HG02610 (cell line): ENCODE data around the gene EMILIN3.

Experiments
- ATAC-seq: cut with Tn5 transposase; IDR thresholded peaks from one replicate; pipeline ENCODE4 v1.9.1; 2021; ENCODE audit warnings: mild to moderate bottlenecking, moderate library complexity; ENCODE audit not compliant: unreplicated experiment

EMILIN3 gene, protein sequence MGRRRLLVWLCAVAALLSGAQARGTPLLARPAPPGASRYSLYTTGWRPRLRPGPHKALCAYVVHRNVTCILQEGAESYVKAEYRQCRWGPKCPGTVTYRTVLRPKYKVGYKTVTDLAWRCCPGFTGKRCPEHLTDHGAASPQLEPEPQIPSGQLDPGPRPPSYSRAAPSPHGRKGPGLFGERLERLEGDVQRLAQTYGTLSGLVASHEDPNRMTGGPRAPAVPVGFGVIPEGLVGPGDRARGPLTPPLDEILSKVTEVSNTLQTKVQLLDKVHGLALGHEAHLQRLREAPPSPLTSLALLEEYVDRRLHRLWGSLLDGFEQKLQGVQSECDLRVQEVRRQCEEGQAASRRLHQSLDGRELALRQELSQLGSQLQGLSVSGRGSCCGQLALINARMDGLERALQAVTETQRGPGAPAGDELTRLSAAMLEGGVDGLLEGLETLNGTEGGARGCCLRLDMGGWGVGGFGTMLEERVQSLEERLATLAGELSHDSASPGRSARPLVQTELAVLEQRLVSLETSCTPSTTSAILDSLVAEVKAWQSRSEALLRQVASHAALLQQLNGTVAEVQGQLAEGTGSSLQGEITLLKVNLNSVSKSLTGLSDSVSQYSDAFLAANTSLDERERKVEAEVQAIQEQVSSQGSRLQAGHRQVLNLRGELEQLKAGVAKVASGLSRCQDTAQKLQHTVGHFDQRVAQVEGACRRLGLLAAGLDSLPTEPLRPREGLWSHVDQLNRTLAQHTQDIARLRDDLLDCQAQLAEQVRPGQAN

DNA sequence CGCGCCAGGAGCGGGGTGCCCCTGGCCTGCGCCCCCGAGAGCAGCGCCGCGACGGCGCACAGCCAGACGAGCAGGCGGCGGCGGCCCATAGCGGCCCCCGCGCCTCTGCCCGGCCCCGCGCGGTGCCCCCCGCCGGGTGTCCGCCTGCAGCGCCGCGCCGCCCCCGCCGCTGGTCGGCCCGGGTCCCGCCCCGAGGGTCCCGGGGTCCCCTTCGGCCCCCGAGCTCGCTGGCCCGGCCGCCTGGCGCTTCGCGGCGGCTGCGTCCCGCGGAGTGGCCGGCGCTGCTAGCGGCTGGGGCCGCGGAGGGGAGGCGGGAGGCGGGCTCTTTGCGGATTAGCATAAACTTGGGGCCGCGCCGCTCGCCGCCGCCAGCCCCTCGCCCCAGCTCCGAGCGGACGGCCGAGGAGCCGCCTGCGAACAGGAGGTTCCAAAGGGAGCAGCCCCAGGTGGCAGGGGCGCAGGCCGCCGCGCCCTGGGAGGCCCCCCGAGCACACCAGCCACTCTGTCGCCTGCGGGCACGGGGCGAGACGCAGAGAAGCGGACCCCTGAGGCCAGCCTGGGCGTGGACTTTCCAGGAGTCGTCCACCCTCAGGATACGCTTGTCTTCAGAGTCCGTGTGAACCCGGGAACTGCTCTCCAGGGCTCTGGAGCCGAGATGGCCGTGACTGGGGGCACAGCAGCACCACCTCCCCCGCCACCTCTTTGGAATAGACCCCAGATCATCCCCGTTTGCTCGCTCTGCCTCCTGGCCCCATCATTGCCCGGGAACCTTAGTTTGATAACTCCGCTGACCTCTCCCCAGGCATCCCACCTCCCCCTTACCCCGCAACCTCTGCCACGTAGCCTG lies at the start of gene EMILIN3:
Gene EMILIN3 (minus strand): TSS at position 273 of the 847 bp plus-strand sequence. CDS start 184 bp downstream, at position 89.
- no peak for ATAC-seq

DNA sequence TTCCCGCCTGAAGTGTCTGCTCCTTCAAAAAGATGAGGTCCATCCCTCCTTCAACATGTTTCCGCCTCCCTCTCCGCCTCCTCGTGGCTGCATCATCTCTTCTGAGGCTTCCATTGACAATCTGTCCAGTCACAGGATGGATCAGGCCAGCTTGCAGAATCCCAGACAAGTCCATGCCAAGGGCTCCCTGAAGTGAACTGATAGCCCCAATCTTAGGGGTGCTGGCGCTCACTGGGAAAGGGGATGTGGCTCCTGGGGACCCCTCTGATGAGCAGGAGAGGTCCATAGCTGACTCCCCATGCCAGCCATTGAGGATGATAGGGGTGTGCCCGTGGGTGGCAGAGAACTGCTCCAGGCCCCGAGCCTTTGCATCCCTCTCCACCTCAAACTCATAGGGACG lies 48.6 kb upstream of the EMILIN3 start:
- ATAC-seq: no peak

DNA sequence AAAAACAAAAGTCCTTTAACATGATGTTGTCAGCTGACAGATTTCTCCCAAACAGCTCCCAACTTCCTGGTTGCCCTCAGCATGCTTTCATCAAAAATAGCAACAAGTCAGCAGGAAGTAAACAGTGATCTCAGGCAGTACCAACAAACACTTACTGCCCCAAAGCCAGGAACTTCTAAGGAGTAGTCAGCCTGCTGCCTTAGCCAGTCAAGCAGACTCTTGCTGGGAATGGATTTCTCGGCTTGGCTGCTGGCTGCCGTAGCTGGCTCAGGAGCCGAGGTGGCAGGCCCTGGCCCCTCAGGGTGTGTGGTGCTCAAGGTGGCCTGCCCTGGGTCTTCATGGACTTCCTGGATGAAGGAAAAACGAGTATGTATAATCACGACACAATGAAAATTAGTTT lies 46.6 kb upstream of the EMILIN3 start:
- ATAC-seq: no peak

DNA sequence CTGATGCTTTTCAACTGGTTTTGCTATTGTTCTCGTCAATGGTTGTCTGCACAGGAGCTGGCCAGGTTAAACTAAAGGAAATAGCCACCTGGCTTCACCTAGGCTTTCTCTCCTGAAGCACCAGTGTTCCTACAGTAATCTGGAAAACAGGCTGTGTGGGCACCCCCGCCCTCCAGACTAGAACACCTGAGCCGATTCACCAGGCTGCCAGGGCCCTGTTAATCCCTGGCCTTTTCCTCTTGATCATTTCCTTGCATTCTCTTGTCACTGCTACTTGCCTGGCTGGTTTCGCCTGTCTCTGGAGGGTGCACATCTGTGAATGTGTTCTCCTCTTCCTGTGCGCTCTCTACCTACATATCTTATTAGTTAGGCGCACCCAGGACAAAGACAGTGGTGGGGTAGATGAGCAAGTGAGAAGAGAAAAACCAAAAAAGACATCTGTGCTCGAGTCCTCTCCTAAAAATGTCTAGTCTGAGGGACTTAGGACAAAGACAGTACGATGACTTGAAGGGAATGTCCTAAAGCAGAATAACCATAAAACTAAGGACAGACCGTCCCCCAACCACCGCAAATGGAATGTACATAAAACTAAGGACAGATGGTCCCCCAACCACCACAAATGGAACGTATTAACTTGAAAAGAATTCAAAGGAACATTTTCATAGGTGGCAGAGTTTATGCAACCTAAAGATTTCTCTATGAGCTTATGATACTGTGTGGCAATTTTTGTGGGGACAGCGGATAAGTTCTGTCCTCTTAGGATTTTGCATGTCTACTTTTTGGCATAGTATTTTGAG lies 45.9 kb upstream of the EMILIN3 start:
- ATAC-seq: no peak

DNA sequence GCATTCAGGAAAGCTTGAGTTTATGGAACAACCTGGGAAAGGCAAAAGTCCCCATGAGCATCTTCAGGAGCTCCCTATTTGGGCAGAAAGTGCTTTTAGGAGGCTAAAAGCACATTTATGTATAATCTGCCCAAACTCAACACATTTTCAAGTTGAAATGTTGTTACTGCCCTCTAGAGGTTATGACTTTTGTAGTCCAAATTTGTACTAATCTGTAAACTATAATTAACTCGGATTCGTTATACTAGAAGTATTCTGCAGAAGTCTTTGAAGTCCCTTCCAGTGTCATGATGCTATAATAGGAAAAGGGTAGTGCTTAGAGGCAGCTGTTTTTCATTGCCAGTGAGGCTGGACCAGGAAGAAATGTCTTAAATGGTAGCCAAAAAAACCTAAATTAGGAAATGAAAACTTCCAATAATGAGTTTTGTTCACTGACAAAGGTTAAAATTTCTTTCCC lies 44.8 kb upstream of the EMILIN3 start:
- ATAC-seq: no peak

DNA sequence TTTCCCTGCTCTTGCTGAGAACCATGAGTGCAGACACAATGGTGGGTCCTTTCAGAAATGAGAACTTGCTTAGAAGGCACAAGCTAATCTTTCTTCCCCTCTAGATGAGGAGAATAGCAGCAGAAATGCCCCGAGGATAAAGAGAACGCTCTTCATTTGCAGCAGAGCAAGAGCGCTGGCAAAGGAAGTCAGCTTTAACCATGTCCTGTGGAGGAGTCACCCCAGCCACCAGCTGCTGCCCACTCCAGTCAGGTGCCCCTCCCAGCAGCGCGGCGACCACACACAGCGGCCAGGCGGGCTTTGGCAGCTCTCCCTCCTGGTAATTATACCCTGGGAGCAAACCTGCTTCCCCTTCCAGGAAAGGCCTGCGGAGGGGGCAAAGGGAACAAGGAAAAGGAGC lies 42.4 kb upstream of the EMILIN3 start:
- ATAC-seq: no peak

DNA sequence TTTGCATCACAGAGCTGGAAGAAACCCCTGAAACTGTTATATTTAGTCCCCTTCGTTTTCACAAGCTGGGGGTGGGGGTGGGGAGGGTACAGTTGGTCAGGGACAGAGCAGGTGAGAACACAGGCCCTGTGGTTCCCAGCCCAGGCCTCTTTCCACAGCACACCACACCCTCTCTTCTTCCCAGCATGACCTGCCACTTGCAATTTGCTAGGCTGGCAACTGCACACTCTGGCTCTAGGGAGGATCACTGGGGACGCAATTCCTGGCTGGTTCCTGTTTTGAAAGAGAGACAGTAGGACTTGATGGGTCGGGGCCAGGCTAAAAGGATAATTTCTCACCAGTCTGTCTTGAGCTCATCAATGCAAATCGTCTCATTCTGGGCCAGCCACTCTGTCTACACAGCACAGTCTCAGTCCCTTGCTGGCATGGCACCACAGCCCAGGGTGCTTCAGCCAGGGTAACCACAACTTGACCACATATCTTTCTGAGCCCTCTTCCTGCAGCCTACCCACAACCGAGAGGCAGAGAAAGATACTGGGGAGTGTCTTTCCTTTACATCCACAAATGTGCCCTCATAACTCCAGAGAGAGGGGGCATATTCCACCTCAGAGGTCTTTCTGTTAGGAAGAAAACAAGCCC lies 41.7 kb upstream of the EMILIN3 start:
- peak; percentile 78 for ATAC-seq

DNA sequence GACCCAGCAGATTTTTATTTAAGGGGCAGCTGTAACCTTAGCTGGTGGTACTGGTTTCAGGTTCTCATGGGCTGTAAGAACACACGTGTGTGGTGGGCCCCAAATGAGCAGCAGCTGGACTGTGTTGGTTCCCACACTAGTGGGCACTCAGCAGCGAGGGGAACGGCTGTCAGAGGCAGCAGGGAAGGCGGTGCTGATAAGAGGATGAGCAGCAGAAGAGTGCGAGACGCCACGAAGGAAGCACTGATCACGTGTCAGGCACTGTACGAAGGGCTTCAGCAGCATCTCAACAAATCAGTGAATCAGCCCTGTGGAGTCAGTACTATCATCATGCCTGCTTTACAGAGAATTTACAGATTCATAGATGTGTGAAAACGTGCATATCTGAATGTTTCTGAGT lies 41.0 kb upstream of the EMILIN3 start:
- ATAC-seq: no peak

DNA sequence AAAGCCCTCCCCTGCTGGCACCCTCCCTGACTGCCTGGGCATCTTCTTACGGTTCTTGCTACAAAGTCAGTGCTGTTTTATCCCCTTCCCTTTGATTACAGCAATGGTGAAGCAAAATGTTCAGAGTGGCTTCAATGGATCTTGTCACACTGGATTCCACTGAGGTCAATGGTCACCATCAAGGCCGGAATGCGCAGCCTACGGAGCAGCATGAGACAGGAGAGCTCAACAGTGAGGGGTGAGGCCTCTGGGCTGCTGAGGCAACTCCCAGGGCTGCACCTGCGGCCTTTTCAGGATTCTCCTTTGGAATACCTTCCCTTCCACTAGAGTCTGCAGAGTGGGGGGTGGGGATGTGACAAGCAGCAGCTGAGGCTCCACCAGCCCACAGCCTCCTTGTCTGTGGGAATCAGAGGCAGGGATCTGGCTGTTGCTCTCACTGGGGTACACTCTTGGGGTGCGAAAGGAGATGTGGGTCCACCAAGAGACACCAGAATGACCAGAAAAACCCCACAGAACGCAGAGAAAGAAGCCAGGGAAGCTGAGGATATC lies 40.4 kb upstream of the EMILIN3 start:
- ATAC-seq: no peak

DNA sequence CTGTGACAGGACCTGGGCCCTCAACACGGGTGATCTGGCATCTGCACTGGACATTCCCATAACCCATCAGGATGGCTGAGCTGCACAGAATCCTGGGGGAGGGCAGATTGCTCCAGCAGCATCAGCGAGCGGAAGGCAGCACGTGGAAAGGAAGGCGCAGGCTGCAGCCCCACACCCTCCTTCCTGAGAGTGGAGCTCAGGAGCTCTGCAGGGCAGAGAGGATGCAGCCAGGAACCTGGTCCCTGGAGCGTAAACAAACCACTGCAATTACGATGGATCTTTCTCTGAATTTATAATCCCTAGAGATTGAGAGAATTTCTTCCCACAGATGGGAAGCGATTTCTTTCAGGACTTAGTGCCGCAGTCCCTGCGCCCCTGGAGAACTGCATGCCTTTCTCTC lies 39.7 kb upstream of the EMILIN3 start:
- ATAC-seq: no peak

DNA sequence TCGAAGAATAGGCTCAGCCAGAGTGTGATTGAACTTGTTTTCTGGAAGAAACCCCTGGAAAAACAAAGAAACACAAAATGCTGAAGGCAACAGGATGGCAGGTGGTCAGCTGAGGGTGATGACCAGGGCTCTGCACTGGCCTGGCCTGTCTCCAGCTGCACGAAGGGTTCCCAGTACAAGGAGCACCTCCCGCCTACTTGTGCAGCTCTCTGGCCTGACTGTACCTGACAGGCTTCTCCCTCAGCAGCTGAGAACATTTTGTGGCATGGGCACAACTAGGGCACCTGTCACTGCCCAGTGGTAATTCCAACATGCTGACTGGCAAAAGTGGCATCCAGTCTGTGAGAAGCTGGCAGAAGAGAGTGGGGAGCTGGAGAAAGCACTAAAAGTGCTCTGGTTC lies 38.8 kb upstream of the EMILIN3 start:
- ATAC-seq: no peak

DNA sequence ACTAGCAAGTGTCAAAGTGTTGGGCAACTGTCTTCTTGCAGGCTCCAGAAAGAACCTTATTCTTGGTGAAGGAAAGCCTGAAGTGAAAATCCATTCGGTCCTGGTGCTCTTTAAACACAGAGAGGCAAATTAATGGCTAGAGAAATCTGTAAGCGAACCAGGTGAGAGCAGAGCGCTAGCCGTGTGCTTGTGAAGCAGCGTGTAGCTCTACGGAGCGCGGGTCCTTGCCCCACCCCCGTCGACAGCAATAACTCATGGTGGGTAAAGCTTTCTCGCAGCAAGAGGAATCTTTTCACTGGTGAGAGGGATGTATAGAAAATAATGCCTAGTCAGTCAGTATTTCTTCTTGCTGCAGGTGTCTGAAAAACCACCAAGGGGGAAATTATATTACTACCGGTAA lies 37.0 kb upstream of the EMILIN3 start:
- no peak for ATAC-seq

DNA sequence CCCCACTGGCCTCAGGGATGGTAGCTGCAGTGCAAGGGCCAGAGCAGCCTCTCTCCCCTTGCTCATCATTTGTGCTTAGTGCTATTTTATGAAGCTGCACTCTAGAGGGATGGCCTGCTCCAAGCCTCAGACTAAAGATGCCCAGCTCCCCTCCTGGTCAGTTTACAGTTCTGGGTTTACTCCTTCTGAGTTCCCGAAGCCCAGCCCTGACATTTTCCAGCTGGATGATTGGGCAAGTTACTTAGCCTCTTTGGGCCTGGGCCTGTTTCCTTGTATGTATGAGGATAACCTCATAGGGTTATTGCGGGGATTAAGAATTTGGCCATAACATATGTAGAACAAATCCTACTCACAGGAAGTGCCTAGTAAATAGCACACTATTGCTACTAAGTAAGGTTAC lies 31.8 kb upstream of the EMILIN3 start:
- ATAC-seq: no peak

DNA sequence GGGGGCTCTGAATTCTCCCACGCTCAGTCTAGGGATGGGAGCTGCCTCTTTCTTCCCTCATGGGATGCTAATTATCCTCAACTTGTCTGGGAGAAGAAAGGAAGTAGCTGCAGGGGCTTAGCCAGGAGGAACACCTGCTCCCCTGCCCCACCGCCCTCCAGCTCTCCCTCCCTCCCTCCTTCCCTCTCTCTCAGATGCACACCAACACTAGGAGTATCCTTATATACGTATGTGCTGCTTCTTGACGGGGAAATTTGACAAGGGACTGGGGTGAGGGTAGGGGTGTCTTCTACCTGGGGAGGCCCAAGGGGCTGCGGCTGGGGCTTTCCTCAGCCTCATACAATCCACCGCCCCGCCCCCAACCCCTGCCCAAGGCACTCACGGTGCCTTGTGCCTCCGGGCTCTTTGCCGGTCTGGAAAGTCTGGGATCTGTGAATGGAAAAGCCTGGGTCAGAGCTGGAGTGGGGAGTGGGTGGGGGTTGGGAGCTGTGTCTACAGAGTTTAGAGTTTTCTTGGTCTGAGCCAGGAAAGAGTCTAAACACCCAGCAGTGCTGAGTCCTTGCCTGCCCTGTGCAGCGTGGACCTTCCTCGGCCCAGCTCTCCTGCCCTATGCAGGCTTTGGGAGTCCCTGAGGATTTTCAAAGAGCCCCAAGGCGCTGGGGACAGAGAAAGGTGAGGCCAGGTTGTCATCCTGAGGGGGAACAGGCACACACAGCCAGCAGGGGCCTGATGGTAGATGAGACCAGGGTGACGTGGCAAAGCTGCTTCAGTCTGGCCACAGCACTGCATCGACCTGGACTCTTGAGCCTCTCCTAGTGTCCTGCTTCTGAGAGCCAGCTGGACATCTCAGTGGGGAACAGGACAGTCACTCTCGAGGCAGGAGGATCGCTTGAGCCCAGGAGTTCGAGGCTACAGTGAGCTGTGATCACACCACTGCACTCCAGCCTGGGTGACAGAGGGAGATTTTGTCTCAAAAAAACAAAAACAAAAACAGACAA lies 29.3 kb upstream of the EMILIN3 start:
- ATAC-seq: no peak

DNA sequence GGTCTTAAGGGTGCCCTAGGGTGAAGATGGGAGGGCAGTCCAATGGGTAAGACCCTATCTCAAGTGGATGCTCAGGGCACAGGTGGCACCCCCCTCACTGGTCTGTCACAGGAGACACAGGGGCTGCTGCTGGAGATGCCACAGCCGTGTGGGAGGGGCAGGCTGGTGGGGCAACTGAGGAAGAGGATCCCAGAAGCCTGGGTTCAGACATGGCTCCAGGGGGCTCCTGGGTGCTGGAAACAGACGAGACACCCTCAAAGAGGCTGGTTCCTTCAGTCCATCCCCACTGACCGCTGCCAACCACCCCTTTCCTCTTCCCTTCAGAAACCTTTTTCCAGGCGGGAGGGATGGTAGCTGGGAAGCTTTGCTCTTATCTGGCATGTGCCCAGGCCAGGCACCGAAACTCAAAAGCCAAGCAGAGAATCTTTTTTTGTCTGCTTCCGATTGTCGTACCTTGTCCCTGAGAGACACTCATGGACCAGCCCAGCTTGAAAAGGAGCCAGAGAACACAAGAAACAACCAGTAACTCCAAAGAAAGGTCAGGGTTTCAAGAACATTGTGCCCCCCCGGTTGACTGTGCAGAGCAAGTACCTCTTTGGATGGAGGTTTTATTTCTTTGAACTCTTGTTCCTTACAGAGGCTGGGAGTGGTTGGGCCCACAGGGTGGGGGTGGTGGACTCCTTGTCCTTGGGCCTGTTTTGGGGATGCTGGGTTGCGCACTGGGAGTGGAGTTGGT lies 28.5 kb upstream of the EMILIN3 start:
- no peak for ATAC-seq

DNA sequence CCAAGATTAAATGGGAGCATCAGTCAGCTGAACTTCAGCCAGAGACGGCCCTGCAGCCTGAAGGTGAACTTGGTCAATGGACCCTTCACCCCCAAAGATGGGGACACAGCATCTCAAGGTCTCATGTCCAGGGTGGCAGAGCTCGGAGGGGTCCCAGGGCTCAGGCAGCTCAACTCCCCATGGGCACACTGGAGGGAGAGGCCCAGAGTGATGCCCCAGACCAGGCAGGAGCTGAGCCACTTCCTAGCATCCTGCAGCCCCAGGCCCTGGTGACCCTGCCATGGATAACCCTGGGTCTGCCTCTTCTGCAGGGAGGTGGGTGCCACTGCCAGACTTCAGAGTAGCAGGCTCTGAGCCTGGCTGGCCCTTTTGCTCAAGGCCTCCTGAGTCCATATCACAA lies 27.5 kb upstream of the EMILIN3 start:
- ATAC-seq: no peak

DNA sequence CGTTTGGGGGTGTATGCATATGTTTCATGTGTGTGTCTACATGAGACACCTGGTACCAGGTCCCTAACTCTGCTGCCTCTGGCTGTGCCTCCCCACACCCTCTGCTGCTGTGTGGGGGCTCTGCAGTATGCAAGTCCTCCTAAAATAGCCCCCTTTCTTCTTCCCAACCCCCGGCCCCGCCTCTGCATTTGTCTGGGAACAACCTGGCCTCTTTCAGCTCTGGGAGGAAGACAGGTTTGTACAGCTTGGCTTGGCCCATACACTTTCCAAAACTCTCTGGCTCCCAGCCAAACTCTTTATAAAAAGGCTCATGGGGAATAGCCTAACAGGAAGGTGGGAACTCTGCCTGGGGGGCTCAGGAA lies 27.1 kb upstream of the EMILIN3 start:
- no peak for ATAC-seq
